RCC 7860 (cell line): Measurements from ENCODE around the gene CACNA1H.
"Not testable (repeated sequence)": the region's sequence is repeated elsewhere in the genome, so short reads cannot be mapped to it uniquely, and the experiment has no call there.

Source experiments
- DNase-seq: peaks from one replicate; pipeline ENCODE4 v3.0.0-alpha.2; 2015; ENCODE audit warnings: low spot score
- FAIRE-seq: peaks from 2 replicates; lab custom pipeline; 2012; peaks lifted over from hg19 to GRCh38; lab: Jason Lieb, UNC

The CACNA1H gene

DNA sequence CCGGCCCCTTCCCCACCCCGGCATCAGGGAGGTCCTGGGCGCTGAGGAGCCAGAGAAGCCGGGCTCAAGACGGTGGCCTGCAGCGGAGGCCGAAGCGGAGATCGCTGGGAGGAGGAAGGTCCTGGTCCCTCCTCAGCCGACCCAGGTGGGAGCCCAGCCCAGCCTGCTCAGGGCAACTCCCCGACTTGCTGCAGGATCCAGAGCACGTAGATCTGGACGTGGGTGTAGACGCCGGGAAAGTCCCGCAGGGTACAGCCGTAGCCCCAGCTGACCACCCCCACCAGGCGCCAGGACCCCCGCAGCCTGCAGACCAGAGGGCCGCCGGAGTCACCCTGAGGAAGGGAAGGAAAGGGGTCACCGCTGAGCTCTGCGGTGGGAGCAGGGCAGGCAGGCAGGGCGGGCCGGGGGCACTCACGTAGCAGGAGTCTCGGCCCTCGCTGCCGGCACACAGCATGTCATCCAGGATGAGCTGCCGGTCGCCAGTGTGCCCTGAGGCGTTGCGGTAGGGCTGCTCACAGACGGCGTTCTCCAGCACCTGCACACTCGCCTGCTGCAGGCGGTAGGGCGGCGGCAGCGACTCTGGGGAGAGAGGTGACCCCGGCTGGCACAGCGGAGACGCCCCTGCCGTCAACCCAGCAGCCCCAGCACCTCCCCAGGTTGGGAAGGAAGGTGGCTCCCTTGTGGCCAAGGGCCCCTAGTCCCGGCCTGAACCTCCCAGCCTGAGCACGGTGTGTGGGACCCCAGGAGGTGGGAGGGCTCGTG lies 108.4 kb downstream of the CACNA1H start:
- DNase-seq (no peak), FAIRE-seq (no peak)

DNA sequence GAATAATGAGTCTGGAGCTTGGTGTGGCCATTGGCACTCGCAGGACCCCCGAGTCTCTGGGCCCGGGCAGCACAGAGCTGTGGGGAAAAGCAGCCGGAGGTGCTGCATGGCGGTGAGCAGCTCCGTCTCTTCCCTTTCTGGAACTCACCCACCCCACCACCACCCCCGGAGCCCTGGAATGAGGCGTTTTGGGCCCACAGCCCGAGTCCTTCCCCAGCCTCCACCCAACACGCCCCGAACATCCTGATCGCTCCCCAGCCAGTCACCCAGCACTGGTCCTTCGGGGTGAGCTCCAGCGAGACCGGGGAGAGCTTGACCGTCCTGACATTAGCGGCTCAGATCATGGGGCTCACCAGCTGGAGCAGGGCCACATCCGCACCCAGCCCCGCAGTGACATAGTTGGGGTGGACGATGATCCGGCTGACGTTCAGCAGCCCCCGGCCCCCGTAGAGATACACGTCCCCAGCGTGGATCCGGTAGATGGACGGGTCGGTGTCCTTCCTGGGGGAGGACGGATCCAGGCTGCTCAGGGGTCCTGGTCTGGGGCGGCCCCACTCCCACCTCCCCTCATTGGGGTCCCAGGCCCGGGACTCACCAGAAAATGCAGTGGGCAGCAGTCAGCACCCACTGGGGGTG lies 109.4 kb downstream of the CACNA1H start:
- DNase-seq: no peak
- FAIRE-seq: no peak

DNA sequence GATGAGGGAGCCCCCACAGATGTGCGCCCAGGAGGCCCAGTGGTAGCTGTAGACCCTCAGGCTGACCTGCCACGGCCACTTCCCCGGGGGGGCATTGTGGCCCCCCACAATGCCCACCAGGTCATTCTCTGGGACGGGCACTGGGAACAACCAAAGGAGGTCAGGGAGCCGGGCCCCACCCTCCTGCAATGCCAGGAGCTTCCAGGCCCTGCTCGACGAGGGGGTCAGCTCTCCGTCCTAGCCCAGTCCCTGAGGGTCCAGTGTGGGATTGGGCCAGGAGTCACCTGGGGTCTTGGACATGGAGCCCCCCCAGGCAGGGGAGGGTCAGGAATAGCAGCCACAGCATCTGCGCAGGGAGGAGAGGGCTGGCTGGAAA lies 109.9 kb downstream of the CACNA1H start:
- FAIRE-seq (no peak), DNase-seq (no peak)

DNA sequence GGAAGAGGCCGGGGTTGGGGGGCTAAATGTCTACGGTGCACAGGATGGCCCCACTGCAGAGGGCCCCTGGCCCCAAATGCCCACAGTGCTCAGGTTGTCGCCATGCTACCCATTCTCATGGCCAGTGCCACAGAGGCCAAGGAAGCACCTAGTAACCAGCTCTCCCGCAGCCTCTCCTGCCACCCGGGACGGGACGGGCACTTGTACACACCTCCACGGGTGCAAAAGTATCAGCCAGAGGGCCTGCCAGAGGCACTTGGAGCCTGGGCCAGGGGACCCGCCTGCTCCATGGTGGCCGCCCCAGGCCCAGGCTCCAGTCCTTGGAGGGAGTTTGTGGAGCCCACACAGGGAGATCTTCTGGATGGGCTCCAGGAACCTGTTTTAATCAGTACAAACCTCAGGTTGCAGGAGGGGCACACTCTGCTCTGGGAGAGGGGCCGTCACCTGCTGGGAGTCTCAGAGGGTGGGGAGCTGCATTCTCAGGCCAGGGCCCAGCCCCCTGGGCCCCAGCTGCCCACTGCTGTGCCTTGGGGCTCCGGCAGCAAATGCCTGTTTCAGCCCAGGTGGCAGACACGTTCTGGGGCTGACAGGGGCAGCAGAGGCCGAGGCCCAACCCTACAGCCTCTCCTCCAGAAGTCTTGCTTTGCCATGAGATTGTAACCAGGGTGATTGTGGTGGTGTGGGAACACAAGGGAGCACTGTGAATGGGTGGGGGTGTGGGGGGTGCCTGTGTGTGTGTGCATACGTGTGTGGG lies 110.9 kb downstream of the CACNA1H start:
- DNase-seq: no peak
- no peak for FAIRE-seq

DNA sequence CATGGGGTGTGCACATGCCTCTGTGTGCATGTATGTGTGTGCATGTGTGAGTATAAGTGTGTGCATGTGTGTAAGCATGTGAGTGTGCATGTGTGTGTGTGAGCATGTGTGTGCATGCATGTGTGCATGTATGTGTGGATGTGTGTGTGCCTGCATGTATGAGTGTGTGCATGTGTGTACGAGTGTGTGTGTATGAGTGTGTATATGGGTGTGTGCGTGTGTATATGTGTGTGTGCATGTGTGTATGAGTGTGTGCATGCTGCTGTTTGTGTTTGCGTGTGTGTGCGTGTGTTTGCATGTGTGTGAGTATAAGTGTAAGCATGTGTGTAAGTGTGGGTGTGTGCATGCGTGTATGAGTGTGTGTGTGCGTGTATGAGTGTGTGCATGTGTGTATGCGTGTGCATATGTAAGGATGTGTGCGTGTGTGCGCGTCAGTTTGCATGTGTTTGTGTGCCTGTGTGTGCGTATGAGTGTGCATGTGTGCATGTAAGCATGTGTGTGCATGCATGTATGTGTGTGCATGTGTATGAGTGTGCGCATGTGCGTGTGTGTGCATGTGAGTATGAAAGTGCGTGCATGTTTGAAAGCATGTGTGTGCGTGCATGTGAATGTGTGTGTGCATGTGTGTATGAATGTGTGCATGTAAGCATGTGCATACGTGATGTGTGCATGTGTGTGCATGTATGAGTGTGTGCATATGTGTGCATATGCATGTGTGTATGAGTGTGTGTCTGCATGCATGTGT lies 111.6 kb downstream of the CACNA1H start:
- DNase-seq: no peak
- no peak for FAIRE-seq

DNA sequence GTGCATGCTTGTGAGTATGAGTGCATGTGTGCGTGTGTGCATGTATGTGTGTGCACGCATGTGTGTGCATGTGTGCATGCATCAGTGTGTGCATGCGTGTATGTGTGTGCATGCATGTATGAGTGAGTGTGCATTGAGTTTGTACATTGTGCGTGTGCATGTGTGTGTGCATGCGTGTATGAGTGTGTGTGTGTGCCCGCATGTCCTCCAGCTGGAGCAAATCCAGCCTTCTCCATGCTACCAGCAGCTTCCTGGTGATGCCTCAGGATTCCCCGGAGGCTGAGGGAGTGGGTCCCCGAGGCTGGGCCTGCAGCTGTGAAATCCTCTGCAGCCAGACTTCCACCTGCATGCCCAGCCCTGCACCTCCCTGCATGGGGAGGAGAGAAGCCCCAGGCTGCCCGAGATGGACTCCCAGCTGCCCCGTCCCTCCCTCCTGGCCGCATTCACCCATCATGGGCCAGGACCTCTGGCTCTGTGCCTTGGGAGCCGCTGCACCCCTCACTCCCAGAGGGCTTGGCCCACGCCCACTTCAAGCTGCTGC lies 112.3 kb downstream of the CACNA1H start:
- no peak for FAIRE-seq
- DNase-seq: no peak

DNA sequence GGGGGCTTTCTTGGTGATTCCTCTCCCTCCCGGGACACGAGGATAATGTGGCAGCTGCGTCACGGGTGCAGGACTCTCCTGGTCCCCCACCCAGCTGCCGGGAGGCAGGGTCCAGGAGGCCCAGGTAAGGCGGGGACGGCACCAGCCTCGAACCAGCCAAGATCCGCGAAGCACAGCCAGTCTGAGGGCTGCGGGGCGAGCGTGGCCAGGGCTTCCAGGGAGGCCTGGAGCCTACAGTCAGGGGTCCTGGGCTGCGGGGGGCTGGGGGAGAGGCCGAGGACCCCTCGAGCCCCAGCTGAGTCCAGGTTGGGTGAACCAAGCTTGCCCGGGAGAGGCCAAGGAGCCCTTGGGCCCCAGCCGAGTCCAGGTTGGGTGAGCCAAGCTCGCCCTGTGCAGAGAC lies 112.9 kb downstream of the CACNA1H start:
- FAIRE-seq (no peak), DNase-seq (no peak)

DNA sequence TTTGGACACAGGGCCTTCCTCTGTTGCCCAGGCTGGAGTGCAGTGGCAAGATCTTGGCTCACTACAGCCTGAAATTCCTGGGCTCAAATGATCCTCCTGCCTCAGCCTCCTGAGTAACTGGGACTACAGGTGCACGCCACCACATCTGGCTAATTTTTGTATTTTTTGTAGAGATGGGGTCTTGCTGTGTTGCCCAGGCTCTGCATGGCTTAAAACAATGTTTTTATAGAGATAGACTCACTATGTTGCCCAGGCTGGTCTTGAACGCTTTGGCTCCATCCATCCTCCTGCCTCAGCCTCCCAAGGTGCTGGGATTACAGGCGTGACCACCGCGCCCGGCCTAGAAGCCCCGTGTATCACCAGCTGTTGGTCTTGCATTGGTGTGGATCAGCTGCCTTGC lies 116.5 kb downstream of the CACNA1H start:
- DNase-seq, FAIRE-seq: not testable (repeated sequence)

DNA sequence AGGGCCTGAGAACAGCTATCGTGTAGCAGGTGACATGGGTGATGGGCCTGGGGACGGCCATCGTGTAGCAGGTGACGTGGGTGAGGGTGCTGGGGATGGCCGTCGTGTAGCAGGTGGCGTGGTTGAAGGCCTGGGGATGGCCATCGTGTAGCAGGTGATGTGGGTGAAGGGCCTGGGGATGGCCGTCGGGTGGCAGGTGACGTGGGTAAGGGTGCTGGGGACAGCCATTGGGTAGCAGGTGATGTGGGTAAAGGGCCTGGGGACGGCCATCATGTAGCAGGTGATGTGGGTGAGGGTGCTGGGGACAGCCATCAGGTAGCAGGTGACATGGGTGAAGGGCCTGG lies 118.4 kb downstream of the CACNA1H start:
- FAIRE-seq: no peak
- no peak for DNase-seq
